ENCODE results near the gene SCYL2.

SCYL2 gene

DNA sequence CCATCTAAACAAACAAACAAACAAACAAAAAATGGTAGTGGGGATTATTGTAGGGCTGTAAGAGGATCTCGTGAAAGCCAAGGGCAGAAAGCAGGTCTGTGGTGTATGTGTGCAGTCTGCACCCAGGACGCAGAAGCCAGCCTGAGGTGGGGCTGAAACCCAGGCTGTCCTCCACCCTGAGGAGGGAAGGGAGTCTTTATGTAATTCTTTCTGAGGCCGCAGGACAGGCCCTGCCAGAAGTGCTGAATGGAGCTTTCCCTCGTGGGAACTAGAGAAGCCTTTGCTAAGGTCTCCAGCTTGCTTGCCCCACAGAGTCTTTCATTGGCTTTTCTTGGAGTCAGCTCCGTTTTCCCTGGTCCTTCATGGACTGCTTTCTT is 117.6 kb downstream of the SCYL2 start:
- Histone ChIP-seq H3K36me3 (ENCODE audit: control insufficient read depth, insufficient read depth, low read length) (no peaks in the 10 kb centered on the region), H3K4me3 (replicated peaks; ENCODE audit: low read depth, low read length) (no peak overlapping the region), H3K27me3 (replicated peaks; ENCODE audit: control insufficient read depth, insufficient read depth, low read length) (no peaks in the 10 kb centered on the region; the same call in 1 of the 2 replicates)
- DNase-seq (ENCODE audit: extremely low read depth, insufficient read length) = no peak
- TF ChIP-seq, protein P1, sequence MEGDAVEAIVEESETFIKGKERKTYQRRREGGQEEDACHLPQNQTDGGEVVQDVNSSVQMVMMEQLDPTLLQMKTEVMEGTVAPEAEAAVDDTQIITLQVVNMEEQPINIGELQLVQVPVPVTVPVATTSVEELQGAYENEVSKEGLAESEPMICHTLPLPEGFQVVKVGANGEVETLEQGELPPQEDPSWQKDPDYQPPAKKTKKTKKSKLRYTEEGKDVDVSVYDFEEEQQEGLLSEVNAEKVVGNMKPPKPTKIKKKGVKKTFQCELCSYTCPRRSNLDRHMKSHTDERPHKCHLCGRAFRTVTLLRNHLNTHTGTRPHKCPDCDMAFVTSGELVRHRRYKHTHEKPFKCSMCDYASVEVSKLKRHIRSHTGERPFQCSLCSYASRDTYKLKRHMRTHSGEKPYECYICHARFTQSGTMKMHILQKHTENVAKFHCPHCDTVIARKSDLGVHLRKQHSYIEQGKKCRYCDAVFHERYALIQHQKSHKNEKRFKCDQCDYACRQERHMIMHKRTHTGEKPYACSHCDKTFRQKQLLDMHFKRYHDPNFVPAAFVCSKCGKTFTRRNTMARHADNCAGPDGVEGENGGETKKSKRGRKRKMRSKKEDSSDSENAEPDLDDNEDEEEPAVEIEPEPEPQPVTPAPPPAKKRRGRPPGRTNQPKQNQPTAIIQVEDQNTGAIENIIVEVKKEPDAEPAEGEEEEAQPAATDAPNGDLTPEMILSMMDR (IDR thresholded peaks at IDR 0.05; ENCODE audit: insufficient read depth, low read length, poor library complexity, severe bottlenecking) = no peak

DNA sequence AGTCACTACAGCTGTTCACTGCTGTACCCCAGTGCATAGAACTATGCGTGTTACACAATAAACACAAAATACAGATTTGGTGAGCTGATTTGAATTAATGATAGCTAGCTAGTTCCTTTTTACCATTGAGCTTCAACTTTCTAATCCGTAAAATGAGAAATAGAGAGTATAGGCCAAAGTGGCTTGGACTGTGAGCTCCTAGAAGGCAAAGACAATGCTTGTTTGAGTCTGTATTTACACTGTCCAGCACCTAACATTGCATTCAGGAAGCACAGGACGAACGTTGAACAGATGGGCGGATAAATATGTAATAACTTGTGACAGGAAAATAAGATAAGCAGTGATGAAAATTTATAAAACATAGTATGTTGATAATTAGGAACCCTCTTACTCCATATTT is 121.4 kb downstream of the SCYL2 start:
- H3K27me3 ChIP-seq (replicated peaks; ENCODE audit: control insufficient read depth, insufficient read depth, low read length) = no peaks in the 10 kb centered on the region
- TF ChIP-seq, protein P1 (IDR thresholded peaks at IDR 0.05; ENCODE audit: insufficient read depth, low read length, poor library complexity, severe bottlenecking) = no peak
- no peak for DNase-seq (ENCODE audit: extremely low read depth, insufficient read length)
- H3K4me3 ChIP-seq (replicated peaks; ENCODE audit: low read depth, low read length) = no peak overlapping the region
- no peaks in the 10 kb centered on the region for H3K36me3 ChIP-seq (ENCODE audit: control insufficient read depth, insufficient read depth, low read length)
